Suprapubic skin (tissue), 3 donors: Measurements from ENCODE around the gene TMEM101.

ENCODE experiments used
- CTCF ChIP-seq, 2 donors: fragments of 200-600 bp in 1 of 2; fragments of 450-650 bp in 1 of 2; sonication (generic) in 1 of 2; IDR thresholded peaks; one replicate each; pipeline ENCODE4 v1.5.1; 2016 to 2019; ENCODE audit warnings: antibody characterized with exemption in 2 of 2, mild to moderate bottlenecking in 1 of 2, moderate library complexity in 1 of 2
- POLR2A ChIP-seq, 2 donors: fragments of 450-650 bp; IDR thresholded peaks; one replicate each; pipeline ENCODE4 v1.6.1; 2017; ENCODE audit warnings: antibody characterized with exemption in 2 of 2, mild to moderate bottlenecking in 2 of 2, moderate library complexity in 2 of 2

GRCh38 chr17:43995150-43995471, 19.7 kb downstream of the TMEM101 start:
- TF ChIP-seq CTCF (IDR thresholded peaks at IDR 0.05) (no peak), POLR2A (IDR thresholded peaks at IDR 0.05) (no peak)
